HepG2 (cell line): ENCODE measurements around the gene KIF23.

Experiments
- BRD4 ChIP-seq: sonication (generic); formaldehyde crosslinking; IDR thresholded peaks from 2 replicates; pipeline ENCODE4 v1.4.0; 2020; ENCODE audit warnings: missing genetic modification reagents
- CEBPB ChIP-seq: IDR thresholded peaks from 2 replicates; pipeline ENCODE4 v1.6.1; 2011; ENCODE audit warnings: low read depth, low read length, improper control_type of control experiment, borderline replicate concordance
- CTCF ChIP-seq: sonication (generic); formaldehyde crosslinking; IDR thresholded peaks from 2 replicates; pipeline ENCODE4 v1.5.0; 2020; ENCODE audit warnings: mild to moderate bottlenecking, missing genetic modification reagents, moderate library complexity
- EP300 ChIP-seq, 3 experiments: sonication (generic) in 1 of 3; formaldehyde crosslinking in 1 of 3; IDR thresholded peaks; 2 replicates each; pipeline versions ENCODE4 v1.5.1 to v1.6.1; 2011 to 2020; ENCODE audit warnings: low read depth in 2 of 3, low read length in 2 of 3, borderline replicate concordance in 1 of 3, improper control_type of control experiment in 1 of 3, mild to moderate bottlenecking in 1 of 3, missing genetic modification reagents in 1 of 3, moderate library complexity in 1 of 3
- GLI4 ChIP-seq: sonication (generic); formaldehyde crosslinking; IDR thresholded peaks from 2 replicates; pipeline ENCODE4 v1.5.1; 2020; ENCODE audit warnings: missing genetic modification reagents, mild to moderate bottlenecking, moderate library complexity, borderline replicate concordance
- GTF2F1 ChIP-seq: fragments of 150-350 bp; IDR thresholded peaks from 2 replicates; pipeline ENCODE4 v1.6.1; 2014; ENCODE audit warnings: low read length
- MEIS1 ChIP-seq: sonication (generic); formaldehyde crosslinking; IDR thresholded peaks from 2 replicates; pipeline ENCODE4 v1.9.0; 2021; ENCODE audit warnings: mild to moderate bottlenecking, missing genetic modification reagents, moderate library complexity, borderline replicate concordance
- POLR2AphosphoS5 ChIP-seq: IDR thresholded peaks from 2 replicates; pipeline ENCODE4 v1.6.1; 2012; ENCODE audit warnings: low read depth, low read length
- ZNF10 ChIP-seq: sonication (generic); formaldehyde crosslinking; IDR thresholded peaks from 2 replicates; pipeline ENCODE4 v1.4.0; 2020; ENCODE audit warnings: mild to moderate bottlenecking, low read depth, missing genetic modification reagents, borderline replicate concordance
- ZNF530 ChIP-seq: sonication (generic); formaldehyde crosslinking; IDR thresholded peaks from 2 replicates; pipeline ENCODE4 v1.5.0; 2020; ENCODE audit warnings: low read depth, mild to moderate bottlenecking, missing genetic modification reagents

DNA sequence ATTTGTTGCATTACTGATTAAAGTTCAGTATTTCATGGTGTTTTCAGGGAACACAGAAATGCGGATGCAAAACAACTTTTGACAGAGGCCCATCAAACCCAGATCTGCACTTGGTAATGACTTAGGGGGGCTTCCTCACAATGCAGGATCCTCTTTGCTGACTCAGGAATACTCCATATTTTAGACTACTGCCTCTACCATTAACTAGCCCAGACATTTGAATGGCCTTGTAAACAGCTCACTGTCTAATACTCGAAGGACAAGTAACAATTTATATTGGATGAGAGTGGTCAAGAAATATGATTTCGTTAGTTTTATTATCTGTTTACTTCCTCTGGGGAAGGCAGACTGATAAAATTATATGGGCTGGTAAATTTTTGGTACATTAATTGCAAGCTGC lies 9.0 kb upstream of the KIF23 start:
- TF ChIP-seq CTCF (CRISPR knock-in tag) (no peak), MEIS1 (no peak), EP300 (IDR thresholded peaks at IDR 0.05; ENCODE audit: low read depth in 2 of 2, low read length in 2 of 2) (no peak), EP300 (CRISPR knock-in tag; IDR thresholded peaks at IDR 0.05; ENCODE audit: borderline replicate concordance) (no peak), CEBPB (no peak), BRD4 (no peak), GLI4 (CRISPR knock-in tag) (no peak), POLR2AphosphoS5 (no peak), ZNF530 (CRISPR knock-in tag) (no peak), GTF2F1 (no peak), ZNF10 (CRISPR knock-in tag) (no peak)
